Inferior parietal cortex (tissue), 1 donor: ENCODE measurements around the gene EVI5.

Experiments
- DNase-seq: peaks from one replicate; pipeline ENCODE4 v3.0.0-alpha.2; 2016; ENCODE audit errors: extremely low spot score

The EVI5 gene

GRCh38 chr1:92459871-92460320, 325.0 kb downstream of the EVI5 start:
- DNase-seq = no peak
